ENCODE results near the gene PNMA8C.
"Not testable (repeated sequence)": the region's sequence is repeated elsewhere in the genome, so short reads cannot be mapped to it uniquely, and the experiment has no call there.

The PNMA8C gene

GRCh38 chr19:46386996-46387712, 41.6 kb downstream of the PNMA8C start:
- no peak for DNase-seq

- DNase-seq, result no peak
Measured at GRCh38 chr19:46386151-46386550, 42.6 kb downstream of the PNMA8C start.

DNA sequence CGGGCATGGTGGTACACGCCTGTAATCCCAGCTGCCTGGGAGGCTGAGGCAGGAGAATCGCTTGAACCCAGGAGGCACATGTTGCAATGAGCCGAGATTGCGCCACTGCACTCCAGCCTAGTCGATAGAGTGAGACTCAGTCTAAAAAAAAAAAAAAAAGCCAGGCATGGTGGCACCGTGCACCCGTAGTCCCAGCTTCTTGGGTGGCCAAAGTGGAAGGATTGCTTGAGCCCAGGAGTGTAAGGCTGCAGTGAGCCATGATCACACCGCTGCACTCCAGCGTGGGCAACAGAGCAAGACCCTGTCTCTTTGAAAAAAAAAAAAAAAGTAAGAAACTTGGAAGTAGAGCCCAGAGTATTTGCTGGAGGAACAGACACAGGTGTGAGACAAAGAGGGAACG, 43.1 kb downstream of the PNMA8C start:
- no peak for DNase-seq

DNA sequence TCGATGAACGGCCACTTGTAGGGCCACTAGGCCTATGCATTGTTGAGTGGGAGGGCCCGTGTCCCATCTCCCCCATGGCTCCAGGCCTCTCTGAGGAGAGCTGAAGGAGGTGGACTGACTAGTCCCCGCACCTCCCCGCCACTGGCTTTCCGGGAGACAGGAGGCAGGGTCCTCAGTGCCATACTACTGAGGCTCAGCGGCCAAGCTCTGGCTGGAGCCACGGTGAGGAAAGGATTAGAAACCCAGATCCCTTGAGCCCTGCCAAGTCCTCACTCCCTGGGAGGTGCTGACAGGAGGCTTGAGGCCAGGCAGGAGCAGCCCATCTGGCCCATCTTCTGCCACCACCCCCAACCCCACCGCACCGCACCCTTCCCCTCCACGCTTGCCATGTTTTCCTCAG, 44.3 kb downstream of the PNMA8C start:
- DNase-seq, result no peak

- DNase-seq, result no peak
Measured at GRCh38 chr19:46383846-46384245, 44.9 kb downstream of the PNMA8C start.

DNA sequence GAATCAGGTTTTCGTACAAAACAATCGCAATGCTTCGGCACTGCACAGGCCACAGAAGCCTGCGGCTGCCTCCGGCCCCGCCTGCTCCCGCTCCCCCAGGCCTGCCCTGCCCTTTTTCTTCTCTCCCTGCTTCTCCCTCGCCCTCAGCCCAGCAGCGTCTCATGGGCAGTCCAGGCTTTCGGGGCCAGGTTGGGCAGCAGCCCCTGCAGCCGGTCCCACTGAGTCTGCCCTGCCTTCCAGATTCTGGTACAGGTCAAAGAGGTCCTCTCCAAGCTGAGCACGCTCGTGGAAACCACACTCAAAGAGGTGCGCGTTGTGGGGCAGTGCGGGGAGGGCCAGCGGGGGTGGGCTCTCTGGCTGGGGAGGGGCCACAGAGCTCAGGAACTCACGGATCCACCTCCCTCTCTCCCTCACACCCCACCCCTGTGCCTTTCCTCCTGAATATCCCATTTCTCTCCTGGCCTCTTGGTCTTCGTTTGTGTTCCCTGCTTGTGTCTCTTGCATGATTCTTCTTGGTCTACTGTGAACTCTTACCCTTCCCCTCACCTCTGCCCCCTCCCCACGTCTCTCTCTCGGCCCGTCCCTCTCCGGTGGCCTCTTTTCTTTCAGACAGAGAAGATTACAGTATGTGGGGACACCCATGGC, 45.4 kb downstream of the PNMA8C start:
- DNase-seq, result no peak

- DNase-seq, result no peak
Measured at GRCh38 chr19:46381756-46382345, 46.9 kb downstream of the PNMA8C start.

- DNase-seq, result no peak
Measured at GRCh38 chr19:46381346-46381745, 47.4 kb downstream of the PNMA8C start.

DNA sequence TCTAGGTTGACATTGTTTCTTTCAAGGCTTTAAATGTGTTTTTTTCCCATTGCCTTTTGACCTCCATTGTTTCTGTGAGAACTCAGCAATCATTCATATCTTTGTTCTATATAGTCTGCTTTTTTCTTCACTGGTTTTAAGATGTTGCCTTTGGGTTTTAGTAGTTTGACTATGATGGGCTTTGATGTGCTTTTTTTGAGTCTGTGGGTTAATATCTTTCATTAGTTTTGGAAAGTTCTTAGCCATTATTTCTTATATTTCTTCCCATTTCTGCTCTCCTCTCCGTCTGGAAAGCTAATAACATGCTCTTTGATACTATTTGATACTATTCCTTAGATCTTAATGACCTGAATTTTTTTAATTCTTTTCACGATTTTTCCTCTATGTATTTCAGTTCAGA, 48.0 kb downstream of the PNMA8C start:
- DNase-seq, result no peak

- DNase-seq, result no peak
Measured at GRCh38 chr19:46378268-46378667, 50.5 kb downstream of the PNMA8C start.

- DNase-seq, result no peak
Measured at GRCh38 chr19:46376241-46377153, 52.2 kb downstream of the PNMA8C start.

DNA sequence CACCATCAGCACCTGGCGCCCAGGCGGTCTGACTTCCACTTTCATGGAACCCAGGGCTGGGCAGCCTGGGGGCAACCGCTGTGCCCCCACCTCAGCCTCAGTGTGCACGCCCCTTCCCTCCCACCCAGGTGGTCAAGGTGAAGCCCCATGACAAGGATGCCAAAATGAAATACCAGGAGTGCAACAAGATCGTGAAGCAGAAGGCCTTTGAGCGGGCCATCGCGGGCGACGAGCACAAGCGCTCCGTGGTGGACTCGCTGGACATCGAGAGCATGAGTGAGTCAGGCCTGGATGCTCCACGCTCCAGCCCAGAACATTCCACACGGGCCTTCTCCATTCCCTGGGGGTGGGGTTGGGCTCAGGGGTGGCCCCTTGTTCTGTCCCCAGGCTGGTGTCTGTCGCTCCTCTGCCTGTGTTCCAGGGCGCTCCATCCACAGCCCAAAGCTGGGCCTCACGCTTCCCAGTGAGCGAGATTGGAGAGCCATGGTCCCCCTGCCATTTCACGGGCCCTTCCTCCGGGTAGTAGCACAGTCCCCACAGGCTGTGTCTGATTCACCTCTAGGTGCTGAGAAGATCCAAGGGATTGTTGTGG, 53.2 kb downstream of the PNMA8C start:
- DNase-seq, result not testable (repeated sequence)
